Spleen (tissue), 7 donors: ENCODE results near the gene NR2E3.

ENCODE experiments used
- CTCF ChIP-seq, 11 experiments: fragments of 200-600 bp in 7 of 11; fragments of 450-650 bp in 4 of 11; sonication (generic) in 4 of 11; IDR thresholded peaks in 8 of 11; conservative IDR thresholded peaks in 3 of 11; 1 replicate in 7 of 11; 2 replicates in 4 of 11; pipeline versions ENCODE4 v1.4.0 to v1.8.0; 2016 to 2021; ENCODE audit warnings: antibody characterized with exemption in 11 of 11, inconsistent platforms in 4 of 11, mild to moderate bottlenecking in 1 of 11
- POLR2A ChIP-seq, 3 donors: fragments of 450-650 bp; IDR thresholded peaks; one replicate each; pipeline ENCODE4 v1.5.1; 2017; ENCODE audit warnings: antibody characterized with exemption in 3 of 3, mild to moderate bottlenecking in 1 of 3
- POLR2AphosphoS5 ChIP-seq, 3 donors: sonication (generic); formaldehyde crosslinking; IDR thresholded peaks; one replicate each; pipeline ENCODE4 v1.5.1; 2017; ENCODE audit warnings: antibody characterized with exemption in 3 of 3
- donor health status: DM: no; HTN: no; CAD: no; lungs with moderate emphysema.
- donor health status: DM: no; HTN: no; CAD: no.
- donor health status: DM: no; HTN: no; CAD: no.

- TF ChIP-seq POLR2A (IDR thresholded peaks at IDR 0.05): no peak
- TF ChIP-seq CTCF (IDR thresholded peaks at IDR 0.05 in 8 of 11, conservative IDR thresholded peaks at IDR 0.05 in 3 of 11): no peak
- no peak for TF ChIP-seq POLR2AphosphoS5 (IDR thresholded peaks at IDR 0.05)
Observed at GRCh38 chr15:71810256-71811035, at the start of gene NR2E3.
